OCI-LY3 (cell line): ENCODE measurements around the gene PIM3.

ENCODE experiments used
- H2AFZ ChIP-seq: fragments of 200-600, 300-600 bp; shearing (Covaris generic); 2 replicates; pipeline ENCODE4 v1.6.0; 2014; ENCODE audit warnings: antibody characterized with exemption, low read depth, low read length
- H3K27ac ChIP-seq: fragments of 200-600, 300-600 bp; sonication (generic); 2 replicates; pipeline ENCODE4 v1.5.1; 2014; ENCODE audit warnings: mild to moderate bottlenecking, low read length, moderate library complexity, mixed read lengths
- H3K27me3 ChIP-seq: fragments of 200-600, 300-600 bp; sonication (generic); 2 replicates; pipeline ENCODE4 v1.6.1; 2014; ENCODE audit warnings: low read depth, low read length, mixed read lengths
- H3K36me3 ChIP-seq: fragments of 200-600, 300-600 bp; sonication (generic); replicated peaks from 2 replicates; pipeline ENCODE3; 2014; ENCODE audit warnings: low read depth, low read length, mixed read lengths
- H3K4me1 ChIP-seq: fragments of 300-600, 200-600 bp; sonication (generic); 2 replicates; pipeline ENCODE4 v1.6.1; 2014; ENCODE audit warnings: low read length, mixed read lengths
- H3K4me2 ChIP-seq: fragments of 200-600, 300-600 bp; sonication (generic); 2 replicates; pipeline ENCODE4 v1.6.1; 2014; ENCODE audit warnings: low read length, mixed read lengths
- H3K4me3 ChIP-seq: fragments of 300-600, 200-600 bp; sonication (generic); 2 replicates; pipeline ENCODE4 v1.5.1; 2014; ENCODE audit warnings: antibody characterized with exemption, mild to moderate bottlenecking, low read length, moderate library complexity
- H3K79me2 ChIP-seq: fragments of 300-600, 200-600 bp; shearing (Covaris generic); 2 replicates; pipeline ENCODE4 v1.6.1; 2014; ENCODE audit warnings: mild to moderate bottlenecking, low read length, mixed read lengths
- H3K9ac ChIP-seq: fragments of 300-600, 200-600 bp; shearing (Covaris generic); 2 replicates; pipeline ENCODE4 v1.6.0; 2014; ENCODE audit warnings: mild to moderate bottlenecking, low read length, moderate library complexity
- H3K9me3 ChIP-seq: fragments of 200-600, 300-600 bp; shearing (Covaris generic); 2 replicates; pipeline ENCODE4 v1.6.1; 2014; ENCODE audit warnings: low read length, mixed read lengths; ENCODE audit not compliant: insufficient read depth
- H4K20me1 ChIP-seq: fragments of 200-600, 300-600 bp; sonication (generic); 2 replicates; pipeline ENCODE4 v1.6.1; 2016; ENCODE audit warnings: low read length, mixed read lengths; ENCODE audit not compliant: insufficient read depth
- EZH2phosphoT487 ChIP-seq: fragments of 200-600 bp; shearing (Covaris generic); IDR thresholded peaks from 2 replicates; pipeline ENCODE4 v1.6.1; 2018; ENCODE audit warnings: antibody characterized with exemption, mixed run types, low read depth
- TF ChIP-seq, protein P1 (sequence below): fragments of 200-600, 300-600 bp; sonication (generic); IDR thresholded peaks from 2 replicates; pipeline ENCODE4 v1.5.1; 2014; ENCODE audit warnings: antibody characterized with exemption, low read length, low read depth

The PIM3 gene

DNA sequence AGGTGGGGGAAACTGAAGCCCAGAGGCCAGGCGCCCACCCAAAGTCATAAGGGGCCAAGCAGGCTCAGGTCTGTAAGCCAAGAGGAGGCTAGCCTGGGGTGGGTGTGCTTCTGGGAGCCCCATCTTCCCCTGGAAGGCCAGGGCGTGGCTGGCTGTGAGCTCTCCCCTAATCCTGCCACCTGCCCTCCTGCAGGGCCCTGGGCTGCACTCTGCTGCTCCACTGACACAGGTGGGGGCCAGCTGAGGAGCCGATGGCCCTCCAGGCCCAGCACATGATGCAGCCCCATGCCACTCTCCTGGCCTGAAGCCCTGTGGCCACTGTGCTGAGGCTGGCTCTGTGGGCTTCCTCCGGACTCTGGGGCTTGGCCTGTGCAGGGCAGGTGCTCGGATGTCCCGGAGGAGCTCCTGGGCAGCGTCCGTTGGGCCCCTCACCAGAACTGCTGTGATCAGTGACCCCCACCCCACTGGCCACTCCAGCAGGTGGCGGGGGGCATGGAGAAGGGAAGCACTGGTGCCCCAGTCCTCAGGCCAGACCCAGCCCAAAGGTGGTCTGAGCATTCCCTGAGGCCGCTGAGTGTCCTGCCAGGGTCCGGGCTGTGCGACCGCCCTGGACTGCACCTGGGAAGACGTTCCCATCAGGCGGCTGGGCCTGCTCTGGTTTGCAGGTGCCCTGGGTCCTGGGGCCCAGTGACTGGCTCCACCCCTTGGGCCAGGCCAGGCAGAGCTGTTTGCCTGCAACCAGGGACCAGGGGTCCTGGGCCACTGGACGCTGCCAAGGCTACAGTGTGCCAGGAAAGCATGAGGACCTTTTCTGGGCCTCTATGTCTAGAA is 8.5 kb downstream of the PIM3 start:
- Histone ChIP-seq H3K9me3 (no peaks in the 10 kb centered on the region), H3K4me1 (peaks cover 35% of the 10 kb centered on the region), H4K20me1 (peaks cover 18% of the 10 kb centered on the region), H3K4me2 (no peak overlapping the region), H3K36me3 (peaks cover 2% of the 10 kb centered on the region), H2AFZ (no peak overlapping the region), H3K27me3 (no peaks in the 10 kb centered on the region), H3K4me3 (no peak overlapping the region), H3K79me2 (peaks cover 15% of the 10 kb centered on the region), H3K27ac (no peak overlapping the region), H3K9ac (no peak overlapping the region)
- TF ChIP-seq, protein P1, sequence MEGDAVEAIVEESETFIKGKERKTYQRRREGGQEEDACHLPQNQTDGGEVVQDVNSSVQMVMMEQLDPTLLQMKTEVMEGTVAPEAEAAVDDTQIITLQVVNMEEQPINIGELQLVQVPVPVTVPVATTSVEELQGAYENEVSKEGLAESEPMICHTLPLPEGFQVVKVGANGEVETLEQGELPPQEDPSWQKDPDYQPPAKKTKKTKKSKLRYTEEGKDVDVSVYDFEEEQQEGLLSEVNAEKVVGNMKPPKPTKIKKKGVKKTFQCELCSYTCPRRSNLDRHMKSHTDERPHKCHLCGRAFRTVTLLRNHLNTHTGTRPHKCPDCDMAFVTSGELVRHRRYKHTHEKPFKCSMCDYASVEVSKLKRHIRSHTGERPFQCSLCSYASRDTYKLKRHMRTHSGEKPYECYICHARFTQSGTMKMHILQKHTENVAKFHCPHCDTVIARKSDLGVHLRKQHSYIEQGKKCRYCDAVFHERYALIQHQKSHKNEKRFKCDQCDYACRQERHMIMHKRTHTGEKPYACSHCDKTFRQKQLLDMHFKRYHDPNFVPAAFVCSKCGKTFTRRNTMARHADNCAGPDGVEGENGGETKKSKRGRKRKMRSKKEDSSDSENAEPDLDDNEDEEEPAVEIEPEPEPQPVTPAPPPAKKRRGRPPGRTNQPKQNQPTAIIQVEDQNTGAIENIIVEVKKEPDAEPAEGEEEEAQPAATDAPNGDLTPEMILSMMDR: no peak
- TF ChIP-seq EZH2phosphoT487: no peak

DNA sequence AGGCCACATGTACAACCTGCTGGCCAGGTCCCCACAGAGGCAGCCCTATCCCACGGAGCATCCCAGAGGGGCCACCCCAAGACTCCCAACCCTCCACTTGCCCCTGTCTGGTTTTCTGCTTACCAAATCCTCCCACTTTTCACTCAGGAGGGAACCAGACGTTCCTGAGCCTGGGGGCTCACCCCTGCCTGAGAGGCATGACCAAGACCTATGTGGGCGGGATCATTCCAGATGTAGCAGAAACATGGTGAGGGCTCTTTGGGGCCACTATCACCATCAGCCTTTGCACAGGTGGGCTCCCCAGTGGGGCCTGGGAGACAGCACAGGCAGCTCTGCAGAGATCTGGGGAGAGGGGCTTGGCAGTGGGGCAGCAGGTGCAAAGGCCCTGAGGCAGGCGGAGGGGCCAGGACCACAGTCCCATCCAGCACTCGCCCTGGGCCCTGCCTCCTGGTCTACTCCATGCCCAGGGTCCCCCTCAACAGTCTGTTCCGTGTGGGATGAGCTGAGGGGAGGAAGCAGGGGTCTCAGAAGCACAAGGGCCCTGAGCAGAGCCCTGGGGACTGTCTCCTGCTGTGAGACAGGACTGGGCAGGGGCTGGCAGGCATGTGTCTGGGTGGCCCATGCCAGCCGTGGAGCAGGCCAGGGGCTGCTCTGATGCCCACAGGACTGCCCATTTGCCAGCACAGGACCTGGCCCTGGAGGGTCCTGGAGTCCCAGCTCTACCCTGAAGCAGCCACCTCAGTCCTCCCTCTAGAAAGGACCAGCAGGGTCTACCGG is 9.4 kb downstream of the PIM3 start:
- Histone ChIP-seq H3K4me2 (peak overlapping the region; percentile 65), H2AFZ (no peak overlapping the region), H3K27ac (peak overlapping the region; percentile 48), H3K4me3 (0 out of 2 replicates have a peak overlapping the region, but pooled peaks have one; percentile 28), H3K27me3 (no peaks in the 10 kb centered on the region), H3K9me3 (no peaks in the 10 kb centered on the region), H3K36me3 (no peaks in the 10 kb centered on the region), H3K9ac (no peak overlapping the region), H3K4me1 (peaks cover 35% of the 10 kb centered on the region), H3K79me2 (peaks cover 13% of the 10 kb centered on the region), H4K20me1 (peaks cover 9% of the 10 kb centered on the region)
- TF ChIP-seq EZH2phosphoT487: no peak
- TF ChIP-seq, protein P1: no peak

DNA sequence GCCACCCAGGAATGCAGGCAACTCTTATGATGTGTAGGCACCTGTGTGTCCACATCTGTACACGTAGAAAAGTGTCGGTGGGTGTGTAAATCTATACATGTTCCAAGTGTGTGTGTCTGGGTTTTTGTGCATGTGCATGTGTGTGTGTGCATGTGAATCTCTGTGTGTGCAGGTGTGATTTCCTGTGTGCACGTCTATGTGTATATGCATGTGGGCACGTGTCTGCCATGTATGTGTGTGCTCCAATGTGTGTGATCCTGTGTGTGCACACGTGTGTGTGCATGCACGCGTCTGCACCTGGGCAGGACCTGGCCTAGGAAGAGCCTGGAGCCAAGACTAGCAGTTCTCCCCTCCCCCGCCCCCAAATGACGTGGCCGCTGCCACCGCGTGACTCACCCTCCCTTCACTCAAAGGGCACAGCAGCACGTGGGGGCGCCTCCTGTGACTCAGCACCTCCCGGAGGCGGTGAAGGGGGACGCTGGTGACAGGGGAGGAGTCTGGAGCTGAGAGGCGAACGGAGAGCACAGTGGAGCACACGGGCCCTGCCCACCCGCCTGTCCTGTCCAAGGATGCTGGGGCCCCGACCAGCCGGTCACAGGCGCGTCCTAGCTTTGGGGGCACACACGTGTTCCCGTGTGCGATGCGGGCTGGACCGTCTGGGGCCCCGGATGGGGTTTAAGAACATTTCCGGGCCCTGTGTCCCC is 10.1 kb downstream of the PIM3 start:
- H2AFZ ChIP-seq: no peak overlapping the region
- H3K9ac ChIP-seq: peak overlapping the region; percentile 79
- peaks cover 2% of the 10 kb centered on the region; the same call in 1 of the 2 replicates for H4K20me1 ChIP-seq
- TF ChIP-seq, protein P1: no peak
- TF ChIP-seq EZH2phosphoT487: no peak
- peaks cover 13% of the 10 kb centered on the region for H3K79me2 ChIP-seq
- no peaks in the 10 kb centered on the region for H3K36me3 ChIP-seq
- H3K27ac ChIP-seq: peak overlapping the region; percentile 80
- H3K4me3 ChIP-seq: peak overlapping the region; percentile 89
- no peaks in the 10 kb centered on the region for H3K27me3 ChIP-seq
- H3K9me3 ChIP-seq: no peaks in the 10 kb centered on the region
- peaks cover 40% of the 10 kb centered on the region for H3K4me1 ChIP-seq
- H3K4me2 ChIP-seq: peak overlapping the region; percentile 65
